ENCODE results near the gene AMOTL2.

The AMOTL2 gene

GRCh38 chr3:134338201-134338512, 36.1 kb downstream of the AMOTL2 start:
- no peak for DNase-seq (ENCODE audit: low read depth)
- TF ChIP-seq CTCF (IDR thresholded peaks at IDR 0.05; ENCODE audit: low read depth, low read length, missing control alignments): no peak
- in situ Hi-C loops (cut with HindIII; ENCODE audit: low sequenced_read_pairs): no loop called here
- H3K4me3 ChIP-seq (ENCODE audit: low read depth, low read length): no peak overlapping the region

- no peak overlapping the region for H3K4me3 ChIP-seq (ENCODE audit: low read depth, low read length)
- no peak for DNase-seq (ENCODE audit: low read depth)
- in situ Hi-C loops (cut with HindIII; ENCODE audit: low sequenced_read_pairs): no loop called here
- no peak for TF ChIP-seq CTCF (IDR thresholded peaks at IDR 0.05; ENCODE audit: low read depth, low read length, missing control alignments)
Measured at GRCh38 chr3:134337511-134338200, 36.6 kb downstream of the AMOTL2 start.

GRCh38 chr3:134337071-134337482, 37.2 kb downstream of the AMOTL2 start:
- no peak overlapping the region for H3K4me3 ChIP-seq (ENCODE audit: low read depth, low read length)
- DNase-seq (ENCODE audit: low read depth): no peak
- no peak for TF ChIP-seq CTCF (IDR thresholded peaks at IDR 0.05; ENCODE audit: low read depth, low read length, missing control alignments)
- in situ Hi-C loops (cut with HindIII; ENCODE audit: low sequenced_read_pairs): no loop called here

GRCh38 chr3:134336587-134336986, 37.7 kb downstream of the AMOTL2 start:
- H3K4me3 ChIP-seq (ENCODE audit: low read depth, low read length): no peak overlapping the region
- DNase-seq (ENCODE audit: low read depth): no peak
- in situ Hi-C loops (cut with HindIII; ENCODE audit: low sequenced_read_pairs): no loop called here
- TF ChIP-seq CTCF (IDR thresholded peaks at IDR 0.05; ENCODE audit: low read depth, low read length, missing control alignments): no peak

GRCh38 chr3:134334901-134335280, 39.4 kb downstream of the AMOTL2 start:
- no peak for DNase-seq (ENCODE audit: low read depth)
- H3K4me3 ChIP-seq (ENCODE audit: low read depth, low read length): no peak overlapping the region
- no peak for TF ChIP-seq CTCF (IDR thresholded peaks at IDR 0.05; ENCODE audit: low read depth, low read length, missing control alignments)
- in situ Hi-C loops (cut with HindIII; ENCODE audit: low sequenced_read_pairs): no loop called here

- TF ChIP-seq CTCF (IDR thresholded peaks at IDR 0.05; ENCODE audit: low read depth, low read length, missing control alignments): no peak
- no peak for DNase-seq (ENCODE audit: low read depth)
- in situ Hi-C loops (cut with HindIII; ENCODE audit: low sequenced_read_pairs): no loop called here
- no peak overlapping the region for H3K4me3 ChIP-seq (ENCODE audit: low read depth, low read length)
Measured at GRCh38 chr3:134334231-134334900, 39.9 kb downstream of the AMOTL2 start.
